ENCODE measurements around the gene CDKL4.

DNA sequence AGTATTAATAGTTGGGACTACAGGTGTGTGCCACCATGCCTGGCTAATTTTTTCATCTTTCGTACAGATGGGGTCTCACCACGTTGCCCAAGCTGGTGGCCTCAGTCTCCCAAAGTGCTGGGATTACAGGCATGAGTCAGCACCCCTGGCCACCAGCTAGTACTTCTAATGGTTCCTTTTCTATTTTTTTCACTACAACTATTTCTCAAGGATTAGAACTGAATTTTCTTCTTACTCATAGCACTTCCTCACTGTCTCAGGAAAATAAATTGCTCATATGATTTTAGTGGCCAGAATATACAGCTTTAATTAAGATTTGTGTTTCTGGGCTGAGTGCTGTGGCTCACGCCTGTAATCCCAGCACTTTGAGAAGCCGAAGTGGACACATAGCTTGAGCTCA, 79.7 kb downstream of the CDKL4 start:
- TF ChIP-seq, protein P1, sequence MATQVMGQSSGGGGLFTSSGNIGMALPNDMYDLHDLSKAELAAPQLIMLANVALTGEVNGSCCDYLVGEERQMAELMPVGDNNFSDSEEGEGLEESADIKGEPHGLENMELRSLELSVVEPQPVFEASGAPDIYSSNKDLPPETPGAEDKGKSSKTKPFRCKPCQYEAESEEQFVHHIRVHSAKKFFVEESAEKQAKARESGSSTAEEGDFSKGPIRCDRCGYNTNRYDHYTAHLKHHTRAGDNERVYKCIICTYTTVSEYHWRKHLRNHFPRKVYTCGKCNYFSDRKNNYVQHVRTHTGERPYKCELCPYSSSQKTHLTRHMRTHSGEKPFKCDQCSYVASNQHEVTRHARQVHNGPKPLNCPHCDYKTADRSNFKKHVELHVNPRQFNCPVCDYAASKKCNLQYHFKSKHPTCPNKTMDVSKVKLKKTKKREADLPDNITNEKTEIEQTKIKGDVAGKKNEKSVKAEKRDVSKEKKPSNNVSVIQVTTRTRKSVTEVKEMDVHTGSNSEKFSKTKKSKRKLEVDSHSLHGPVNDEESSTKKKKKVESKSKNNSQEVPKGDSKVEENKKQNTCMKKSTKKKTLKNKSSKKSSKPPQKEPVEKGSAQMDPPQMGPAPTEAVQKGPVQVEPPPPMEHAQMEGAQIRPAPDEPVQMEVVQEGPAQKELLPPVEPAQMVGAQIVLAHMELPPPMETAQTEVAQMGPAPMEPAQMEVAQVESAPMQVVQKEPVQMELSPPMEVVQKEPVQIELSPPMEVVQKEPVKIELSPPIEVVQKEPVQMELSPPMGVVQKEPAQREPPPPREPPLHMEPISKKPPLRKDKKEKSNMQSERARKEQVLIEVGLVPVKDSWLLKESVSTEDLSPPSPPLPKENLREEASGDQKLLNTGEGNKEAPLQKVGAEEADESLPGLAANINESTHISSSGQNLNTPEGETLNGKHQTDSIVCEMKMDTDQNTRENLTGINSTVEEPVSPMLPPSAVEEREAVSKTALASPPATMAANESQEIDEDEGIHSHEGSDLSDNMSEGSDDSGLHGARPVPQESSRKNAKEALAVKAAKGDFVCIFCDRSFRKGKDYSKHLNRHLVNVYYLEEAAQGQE (IDR thresholded peaks at IDR 0.05) = no peak
- TF ChIP-seq BHLHE40 (IDR thresholded peaks at IDR 0.05; ENCODE audit: low read depth, low read length) = no peak
- TF ChIP-seq POLR2A (IDR thresholded peaks at IDR 0.05; ENCODE audit: low read length) = no peak
- TF ChIP-seq, protein P2, sequence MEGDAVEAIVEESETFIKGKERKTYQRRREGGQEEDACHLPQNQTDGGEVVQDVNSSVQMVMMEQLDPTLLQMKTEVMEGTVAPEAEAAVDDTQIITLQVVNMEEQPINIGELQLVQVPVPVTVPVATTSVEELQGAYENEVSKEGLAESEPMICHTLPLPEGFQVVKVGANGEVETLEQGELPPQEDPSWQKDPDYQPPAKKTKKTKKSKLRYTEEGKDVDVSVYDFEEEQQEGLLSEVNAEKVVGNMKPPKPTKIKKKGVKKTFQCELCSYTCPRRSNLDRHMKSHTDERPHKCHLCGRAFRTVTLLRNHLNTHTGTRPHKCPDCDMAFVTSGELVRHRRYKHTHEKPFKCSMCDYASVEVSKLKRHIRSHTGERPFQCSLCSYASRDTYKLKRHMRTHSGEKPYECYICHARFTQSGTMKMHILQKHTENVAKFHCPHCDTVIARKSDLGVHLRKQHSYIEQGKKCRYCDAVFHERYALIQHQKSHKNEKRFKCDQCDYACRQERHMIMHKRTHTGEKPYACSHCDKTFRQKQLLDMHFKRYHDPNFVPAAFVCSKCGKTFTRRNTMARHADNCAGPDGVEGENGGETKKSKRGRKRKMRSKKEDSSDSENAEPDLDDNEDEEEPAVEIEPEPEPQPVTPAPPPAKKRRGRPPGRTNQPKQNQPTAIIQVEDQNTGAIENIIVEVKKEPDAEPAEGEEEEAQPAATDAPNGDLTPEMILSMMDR (IDR thresholded peaks at IDR 0.05) = no peak
- no peak for TF ChIP-seq POLR2AphosphoS2 (conservative IDR thresholded peaks at IDR 0.05; ENCODE audit: low read length)
- TF ChIP-seq RCOR1 (IDR thresholded peaks at IDR 0.05; ENCODE audit: low read depth, low read length) = no peak
- no peak for TF ChIP-seq MAFK (IDR thresholded peaks at IDR 0.05; ENCODE audit: partially characterized antibody)
- no peak for TF ChIP-seq JUNB (IDR thresholded peaks at IDR 0.05)
- TF ChIP-seq EP300 (IDR thresholded peaks at IDR 0.05) = no peak
- TF ChIP-seq ESRRA (IDR thresholded peaks at IDR 0.05; ENCODE audit: borderline replicate concordance, low read length) = no peak
- TF ChIP-seq, protein P3, sequence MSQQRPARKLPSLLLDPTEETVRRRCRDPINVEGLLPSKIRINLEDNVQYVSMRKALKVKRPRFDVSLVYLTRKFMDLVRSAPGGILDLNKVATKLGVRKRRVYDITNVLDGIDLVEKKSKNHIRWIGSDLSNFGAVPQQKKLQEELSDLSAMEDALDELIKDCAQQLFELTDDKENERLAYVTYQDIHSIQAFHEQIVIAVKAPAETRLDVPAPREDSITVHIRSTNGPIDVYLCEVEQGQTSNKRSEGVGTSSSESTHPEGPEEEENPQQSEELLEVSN (IDR thresholded peaks at IDR 0.05; ENCODE audit: borderline replicate concordance, low read depth) = no peak
- TF ChIP-seq MYC (IDR thresholded peaks at IDR 0.05; ENCODE audit: borderline replicate concordance, low read length) = no peak

All from A549 (cell line).